SK-N-SH (cell line): Measurements from ENCODE around the gene UGGT2. TPM values are rescaled to one million over a fixed set of nuclear protein-coding genes. Genes with fewer than 3 reads are reported as not detected.

Experiments
- CTCF ChIA-PET: fragments of 300-600, 350-600 bp; formaldehyde crosslinking; extraction: SDS; loops from one replicate; lab custom pipeline; 2021; lab: Yijun Ruan, JAX
- POLR2A ChIA-PET: fragments of 350-600 bp; sonication (Branson Sonifier 250); formaldehyde crosslinking; extraction: SDS; loops from one replicate; lab custom pipeline; 2020; ENCODE audit warnings: antibody characterized with exemption, inconsistent platforms; lab: Yijun Ruan, JAX
- DNase-seq: peaks from one replicate; pipeline ENCODE4 v3.0.0; 2012
- H2AFZ ChIP-seq: fragments of 200-600 bp; sonication (generic); 2 replicates; pipeline ENCODE4 v1.8.1; 2016; ENCODE audit warnings: antibody characterized with exemption, mild to moderate bottlenecking, low read depth
- H3F3A ChIP-seq: fragments of 200-600 bp; sonication (generic); replicated peaks from 2 replicates; pipeline ENCODE3; 2016; ENCODE audit warnings: antibody characterized with exemption, mild to moderate bottlenecking; ENCODE audit not compliant: insufficient read depth
- H3K27ac ChIP-seq, 2 experiments: fragments of 200-500 bp in 1 of 2; fragments of 200-600 bp in 1 of 2; sonication (Bioruptor generic) in 1 of 2; sonication (generic), shearing (Covaris generic) in 1 of 2; 2 replicates each; pipeline versions ENCODE4 v1.5.1 to v1.6.1; 2014 to 2016; ENCODE audit warnings: low read depth in 2 of 2, inconsistent platforms in 1 of 2, low read length in 1 of 2, mild to moderate bottlenecking in 1 of 2, mixed read lengths in 1 of 2
- H3K27me3 ChIP-seq: fragments of 200-600 bp; sonication (generic), shearing (Covaris generic); 2 replicates; pipeline ENCODE4 v1.6.1; 2016; ENCODE audit warnings: mixed run types; ENCODE audit not compliant: insufficient read depth
- H3K36me3 ChIP-seq, 2 experiments: fragments of 200-500 bp in 1 of 2; fragments of 200-600 bp in 1 of 2; sonication (Bioruptor generic) in 1 of 2; sonication (generic) in 1 of 2; replicated peaks in 1 of 2; 2 replicates each; pipeline versions ENCODE3 to v1.5.1; 2014 to 2016; ENCODE audit warnings: low read length in 1 of 2, mild to moderate bottlenecking in 1 of 2; ENCODE audit not compliant: insufficient read depth in 2 of 2, control insufficient read depth in 1 of 2
- H3K4me1 ChIP-seq, 2 experiments: fragments of 200-500 bp in 1 of 2; fragments of 200-600 bp in 1 of 2; sonication (Bioruptor generic) in 1 of 2; sonication (generic), shearing (Covaris generic) in 1 of 2; 2 replicates each; pipeline versions ENCODE4 v1.5.1 to v1.6.1; 2014 to 2016; ENCODE audit warnings: low read depth in 1 of 2, low read length in 1 of 2, mixed run types in 1 of 2; ENCODE audit not compliant: insufficient read depth in 2 of 2, control insufficient read depth in 1 of 2
- H3K4me2 ChIP-seq: fragments of 200-600 bp; sonication (generic), shearing (Covaris generic); 2 replicates; pipeline ENCODE4 v1.6.1; 2017; ENCODE audit warnings: mixed run types
- H3K4me3 ChIP-seq, 2 experiments: fragments of 200-500 bp in 1 of 2; fragments of 200-600 bp in 1 of 2; sonication (Bioruptor generic) in 1 of 2; sonication (generic), shearing (Covaris generic) in 1 of 2; 2 replicates each; pipeline versions ENCODE4 v1.5.1 to v1.8.1; 2014 to 2016; ENCODE audit warnings: low read depth in 2 of 2, inconsistent platforms in 1 of 2, low read length in 1 of 2, mild to moderate bottlenecking in 1 of 2, mixed read lengths in 1 of 2, moderate library complexity in 1 of 2
- H3K79me2 ChIP-seq: fragments of 200-600 bp; sonication (generic); 2 replicates; pipeline ENCODE4 v1.8.1; 2017; ENCODE audit warnings: mild to moderate bottlenecking; ENCODE audit not compliant: insufficient read depth
- H3K9ac ChIP-seq: fragments of 200-600 bp; sonication (generic); 2 replicates; pipeline ENCODE4 v1.6.1; 2017; ENCODE audit warnings: mixed run types
- H3K9me2 ChIP-seq: fragments of 200-600 bp; sonication (generic); 2 replicates; pipeline ENCODE4 v1.6.1; 2017; ENCODE audit warnings: mixed run types
- H3K9me3 ChIP-seq: fragments of 200-600 bp; sonication (generic); 2 replicates; pipeline ENCODE4 v1.6.1; 2017; ENCODE audit warnings: mixed run types, mild to moderate bottlenecking, moderate library complexity
- H4K20me1 ChIP-seq: fragments of 200-600 bp; sonication (generic); 2 replicates; pipeline ENCODE4 v1.6.1; 2017; ENCODE audit warnings: mild to moderate bottlenecking, mixed run types; ENCODE audit not compliant: insufficient read depth
- ELF1 ChIP-seq: IDR thresholded peaks from 2 replicates; pipeline ENCODE4 v1.4.0; 2012
- EP300 ChIP-seq, 2 experiments: IDR thresholded peaks; 2 replicates each; pipeline versions ENCODE4 v1.4.0 to v1.6.1; 2012; ENCODE audit warnings: borderline replicate concordance in 1 of 2, low read depth in 1 of 2, low read length in 1 of 2
- FOSL2 ChIP-seq: IDR thresholded peaks from 2 replicates; pipeline ENCODE4 v1.4.0; 2012; ENCODE audit warnings: low read depth, mild to moderate bottlenecking, moderate library complexity, borderline replicate concordance
- GABPA ChIP-seq: IDR thresholded peaks from 2 replicates; pipeline ENCODE4 v1.4.0; 2012; ENCODE audit warnings: low read depth, mild to moderate bottlenecking
- JUND ChIP-seq: IDR thresholded peaks from 2 replicates; pipeline ENCODE4 v1.4.0; 2012
- MAX ChIP-seq: IDR thresholded peaks from 2 replicates; pipeline ENCODE4 v1.4.0; 2012; ENCODE audit warnings: low read depth
- MXI1 ChIP-seq: IDR thresholded peaks from 2 replicates; pipeline ENCODE4 v1.6.1; 2012; ENCODE audit warnings: mild to moderate bottlenecking, low read depth, low read length, improper control_type of control experiment
- NFIC ChIP-seq: IDR thresholded peaks from 2 replicates; pipeline ENCODE4 v1.4.0; 2012; ENCODE audit warnings: borderline replicate concordance
- RAD21 ChIP-seq: IDR thresholded peaks from 2 replicates; pipeline ENCODE4 v1.6.1; 2012; ENCODE audit warnings: mild to moderate bottlenecking, low read length
- RCOR1 ChIP-seq: fragments of 150-350 bp; IDR thresholded peaks from 2 replicates; pipeline ENCODE4 v1.6.1; 2017; ENCODE audit warnings: antibody characterized with exemption, low read length
- RFX5 ChIP-seq: IDR thresholded peaks from 2 replicates; pipeline ENCODE4 v1.6.1; 2012; ENCODE audit warnings: mild to moderate bottlenecking, improper control_type of control experiment, low read length
- RXRA ChIP-seq: IDR thresholded peaks from 2 replicates; pipeline ENCODE4 v1.4.0; 2012; ENCODE audit warnings: low read depth, mild to moderate bottlenecking, borderline replicate concordance
- SIN3A ChIP-seq: IDR thresholded peaks from 2 replicates; pipeline ENCODE4 v1.6.1; 2012; ENCODE audit warnings: low read depth, mild to moderate bottlenecking, low read length, moderate library complexity, borderline replicate concordance
- SMC3 ChIP-seq: IDR thresholded peaks from 2 replicates; pipeline ENCODE4 v1.6.1; 2012; ENCODE audit warnings: low read depth, low read length, improper control_type of control experiment
- TAF1 ChIP-seq: IDR thresholded peaks from 2 replicates; pipeline ENCODE4 v1.6.1; 2012; ENCODE audit warnings: low read depth, mild to moderate bottlenecking, low read length, moderate library complexity, borderline replicate concordance
- TCF12 ChIP-seq: IDR thresholded peaks from 2 replicates; pipeline ENCODE4 v1.4.0; 2012
- TEAD4 ChIP-seq: IDR thresholded peaks from 2 replicates; pipeline ENCODE4 v1.4.0; 2012; ENCODE audit warnings: mild to moderate bottlenecking, borderline replicate concordance; ENCODE audit not compliant: insufficient read depth
- USF1 ChIP-seq: IDR thresholded peaks from 2 replicates; pipeline ENCODE4 v1.4.0; 2012; ENCODE audit warnings: low read depth, borderline replicate concordance
- USF2 ChIP-seq: fragments of 150-350 bp; IDR thresholded peaks from 2 replicates; pipeline ENCODE4 v1.6.1; 2017; ENCODE audit warnings: antibody characterized with exemption, low read length, low read depth, borderline replicate concordance
- YY1 ChIP-seq: IDR thresholded peaks from 2 replicates; pipeline ENCODE4 v1.4.0; 2012; ENCODE audit warnings: low read depth, mild to moderate bottlenecking
- ZBTB33 ChIP-seq: IDR thresholded peaks from 2 replicates; pipeline ENCODE4 v1.4.0; 2012; ENCODE audit warnings: low read depth, borderline replicate concordance
- WGBS: methylation state at CpG from one replicate; pipeline ENCODE4 v1.1.6; 2017; ENCODE audit warnings: low lambda C conversion rate; 5-methylcytosine and 5-hydroxymethylcytosine counted together
- polyA plus RNA-seq, 3 experiments: library from polyadenylated mRNA; depleted of rRNA; stranded (reverse); fragments of >200 nt; gene quantifications; 2 replicates each; pipeline ENCODE4 v1.2.3, GENCODE V29; 2012

UGGT2 gene
- polyA plus RNA-seq, 1 of the 3 experiments (the other 2 are of a cell fraction): 13.3 TPM

GRCh38 chr13:95893861-95894260, 159.3 kb downstream of the UGGT2 start:
- H3F3A ChIP-seq: no peaks in the 10 kb centered on the region
- H3K4me3 ChIP-seq: no peak overlapping the region
- no peaks in the 10 kb centered on the region for H3K27me3 ChIP-seq
- no peaks in the 10 kb centered on the region for H3K9me2 ChIP-seq
- no peak overlapping the region for H3K27ac ChIP-seq
- H3K36me3 ChIP-seq: peaks cover 20 to 21% of the 10 kb centered on the region in 2 experiments
- H3K4me2 ChIP-seq: no peak overlapping the region
- ChIA-PET POLR2A (no interaction called here), CTCF (interaction anchor here (0.7 to 1.0 kb wide), 3 partner anchors 12 to 18 kb away, joined by 3 read pairs; no protein-coding TSS in a partner anchor)
- no peaks in the 10 kb centered on the region for H3K9me3 ChIP-seq
- H2AFZ ChIP-seq: no peak overlapping the region
- TF ChIP-seq RCOR1 (no peak), JUND (no peak), EP300 (IDR thresholded peaks at IDR 0.05; ENCODE audit: borderline replicate concordance in 1 of 2, low read depth in 1 of 2, low read length in 1 of 2) (no peak), NFIC (no peak), TEAD4 (no peak), TAF1 (no peak), TCF12 (no peak), SMC3 (no peak), RAD21 (no peak), RXRA (no peak), RFX5 (no peak), ZBTB33 (no peak)
- H3K79me2 ChIP-seq: no peaks in the 10 kb centered on the region
- no peak for DNase-seq
- WGBS: 94% methylated on average over 5 of the region's 5 CpGs
- no peak overlapping the region for H3K9ac ChIP-seq
- H3K4me1 ChIP-seq: peaks cover 3 to 6% of the 10 kb centered on the region in 2 experiments; a peak in 3 of 4 replicates
- no peaks in the 10 kb centered on the region for H4K20me1 ChIP-seq

- Histone ChIP-seq H2AFZ (no peak overlapping the region), H3K36me3 (peaks cover 36 to 42% of the 10 kb centered on the region in 2 experiments), H3K9me3 (no peaks in the 10 kb centered on the region), H3K27me3 (no peaks in the 10 kb centered on the region), H3K9ac (no peak overlapping the region), H3K4me3 (no peak overlapping the region), H3F3A (no peaks in the 10 kb centered on the region), H3K4me2 (no peak overlapping the region), H4K20me1 (no peaks in the 10 kb centered on the region), H3K9me2 (no peaks in the 10 kb centered on the region), H3K4me1 (no peaks in the 10 kb centered on the region), H3K27ac (no peak overlapping the region), H3K79me2 (no peaks in the 10 kb centered on the region)
- ChIA-PET CTCF (interaction anchor here (1.1 to 1.2 kb wide), 2 partner anchors 11 to 49 kb away, joined by 3 read pairs; no protein-coding TSS in a partner anchor), POLR2A (no interaction called here)
- no peak for DNase-seq
- WGBS: 80% methylated on average over 3 of the region's 3 CpGs
- TF ChIP-seq YY1 (no peak), USF2 (no peak), SIN3A (no peak), USF1 (no peak), MAX (no peak), FOSL2 (no peak), RAD21 (no peak), TEAD4 (no peak), NFIC (no peak), ZBTB33 (no peak), GABPA (no peak), MXI1 (no peak), RFX5 (no peak), ELF1 (no peak)
These were observed 171.1 kb downstream of the UGGT2 start for GRCh38 chr13:95882121-95882520.
